Measurements from ENCODE around the gene FLRT2.

- no peak for TF ChIP-seq POLR2A (IDR thresholded peaks at IDR 0.05)
- no peak for TF ChIP-seq CTCF (IDR thresholded peaks at IDR 0.05)
Observed at GRCh38 chr14:85535321-85535720, 5.4 kb downstream of the FLRT2 start.

All from adrenal gland (tissue), 5 donors.